Karpas-422 (cell line): ENCODE data around the gene ACBD4. TPM values are rescaled to one million over a fixed set of nuclear protein-coding genes. Genes with fewer than 3 reads are reported as not detected.
A peak's percentile ranks its signal among the peaks of the same experiment; 100 is the strongest.

Experiments used
- DNase-seq: peaks from one replicate; pipeline ENCODE4 v3.0.0-alpha.2; 2015
- H2AFZ ChIP-seq: fragments of 200-600 bp; sonication (generic); 2 replicates; pipeline ENCODE4 v1.6.1; 2014; ENCODE audit warnings: antibody characterized with exemption, low read length, mixed read lengths
- H3K27ac ChIP-seq: fragments of 200-600 bp; sonication (generic); 2 replicates; pipeline ENCODE4 v1.5.1; 2014; ENCODE audit warnings: mild to moderate bottlenecking, low read length, moderate library complexity
- H3K27me3 ChIP-seq: fragments of 200-600 bp; sonication (generic); 2 replicates; pipeline ENCODE4 v1.6.1; 2014; ENCODE audit warnings: low read length, mixed read lengths
- H3K36me3 ChIP-seq: fragments of 200-600 bp; sonication (generic); 2 replicates; pipeline ENCODE4 v1.6.1; 2014; ENCODE audit warnings: low read length, mixed read lengths; ENCODE audit not compliant: insufficient read depth
- H3K4me1 ChIP-seq: fragments of 200-600 bp; sonication (generic); 2 replicates; pipeline ENCODE4 v1.6.1; 2014; ENCODE audit warnings: mild to moderate bottlenecking, low read length, mixed read lengths
- H3K4me2 ChIP-seq: fragments of 200-600 bp; sonication (generic); 2 replicates; pipeline ENCODE4 v1.6.1; 2014; ENCODE audit warnings: low read length, low read depth, mild to moderate bottlenecking; ENCODE audit not compliant: poor library complexity, severe bottlenecking
- H3K4me3 ChIP-seq: fragments of 200-600 bp; sonication (generic); 2 replicates; pipeline ENCODE4 v1.5.1; 2014; ENCODE audit warnings: mild to moderate bottlenecking, antibody characterized with exemption, low read length, mixed read lengths
- H3K79me2 ChIP-seq: fragments of 200-600 bp; sonication (generic); 2 replicates; pipeline ENCODE4 v1.6.1; 2014; ENCODE audit warnings: mild to moderate bottlenecking, low read length, mixed read lengths
- H3K9ac ChIP-seq: fragments of 200-600 bp; sonication (generic); 2 replicates; pipeline ENCODE4 v1.6.0; 2014; ENCODE audit warnings: low read length
- H3K9me2 ChIP-seq: fragments of 200-600 bp; sonication (generic), shearing (Covaris generic); replicated peaks from 2 replicates; pipeline ENCODE4 v1.6.0; 2014; ENCODE audit warnings: mild to moderate bottlenecking, low read length, moderate library complexity; ENCODE audit not compliant: insufficient read depth
- H3K9me3 ChIP-seq: fragments of 300-700, 200-600 bp; sonication (generic); 2 replicates; pipeline ENCODE4 v1.6.1; 2014; ENCODE audit warnings: low read length, mixed read lengths
- H4K20me1 ChIP-seq: fragments of 200-600 bp; sonication (generic); 2 replicates; pipeline ENCODE4 v1.6.1; 2014; ENCODE audit warnings: mild to moderate bottlenecking, antibody characterized with exemption, low read length, low read depth; ENCODE audit not compliant: insufficient read depth
- small RNA-seq: library from RNA; depleted of rRNA; stranded (forward); fragments of <200 nt; gene quantifications from one replicate; pipeline ENCODE3, GENCODE V24; 2014
- total RNA-seq: library from RNA; depleted of rRNA; stranded (reverse); fragments of >200 nt; shearing (Covaris generic); gene quantifications from 2 replicates; pipeline ENCODE4 v1.2.3, GENCODE V29; 2014; ENCODE audit warnings: low replicate concordance; rRNA removed

Gene ACBD4
- total RNA-seq, 1 experiment from 2014 or later: 13.4 TPM

DNA sequence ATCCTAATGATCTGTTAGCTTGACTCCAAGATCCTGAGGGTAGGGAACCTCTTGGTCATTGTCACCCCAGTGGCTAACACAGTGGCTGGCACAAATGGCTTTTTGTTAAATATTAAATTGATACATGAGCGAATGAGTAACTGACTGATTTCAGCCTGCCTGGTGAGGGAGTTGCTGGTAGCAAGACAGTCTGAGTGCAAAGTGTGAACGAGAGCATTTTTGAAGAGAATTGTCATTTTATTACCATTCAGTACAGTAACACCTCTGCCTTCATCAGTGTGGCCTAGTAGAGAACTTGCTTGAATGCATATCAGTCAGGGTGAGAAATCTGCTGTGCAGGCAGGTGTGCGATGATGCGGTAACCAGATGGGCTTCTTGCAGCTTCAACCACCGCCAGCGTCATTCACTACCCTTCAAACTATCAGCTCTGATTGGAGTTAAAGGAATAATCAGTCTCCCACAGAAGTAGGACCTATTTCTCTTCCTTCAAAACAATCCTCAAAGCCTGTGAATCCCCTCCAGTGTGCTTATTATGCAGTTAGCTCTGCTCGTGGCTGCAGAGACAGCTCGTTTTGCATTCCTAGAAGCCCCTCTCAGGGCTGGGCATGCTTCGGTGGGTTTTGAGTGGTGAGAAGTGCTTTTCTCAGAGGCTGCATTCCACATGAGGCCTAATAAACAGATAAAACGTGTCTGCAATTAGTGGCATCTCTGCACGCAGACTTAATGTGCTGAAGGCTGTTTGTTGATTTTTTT, 55.2 kb downstream of the ACBD4 start:
- peaks cover 23% of the 10 kb centered on the region for H3K4me1 ChIP-seq
- peak overlapping the region; percentile 4; the same call in 1 of the 2 replicates for H3K4me3 ChIP-seq
- peak; percentile 91 for DNase-seq
- H3K9me2 ChIP-seq: no peaks in the 10 kb centered on the region
- no peaks in the 10 kb centered on the region for H3K79me2 ChIP-seq
- no peaks in the 10 kb centered on the region for H3K9me3 ChIP-seq
- no peak overlapping the region for H3K9ac ChIP-seq
- H2AFZ ChIP-seq: no peak overlapping the region
- H3K27me3 ChIP-seq: no peaks in the 10 kb centered on the region
- no peak overlapping the region for H3K27ac ChIP-seq
- H3K4me2 ChIP-seq: peak overlapping the region; percentile 61
- no peaks in the 10 kb centered on the region for H3K36me3 ChIP-seq
- H4K20me1 ChIP-seq: peaks cover 9% of the 10 kb centered on the region; the same call in 1 of the 2 replicates

Small RNA genes within 50 kb of the gene (small RNA-seq; reads per million reads assigned to genes)
- not detected for gene MIR6784

Other genes starting within 250 kb of the ACBD4 start
- gene EFTUD2, start 236.2 kb upstream of the ACBD4 start, total RNA-seq: 80.2 and 97.5 TPM in 2 replicates
- not detected in 2 replicates for gene GFAP, start 220.2 kb upstream of the ACBD4 start, total RNA-seq
- 8.5 and 11.8 TPM in 2 replicates for gene KIF18B, start 187.9 kb upstream of the ACBD4 start, total RNA-seq
- gene C1QL1, start 167.4 kb upstream of the ACBD4 start, total RNA-seq: not detected in 2 replicates
- 29.4 and 29.8 TPM in 2 replicates for gene DCAKD, start 84.1 kb upstream of the ACBD4 start, total RNA-seq
- gene NMT1, start 74.4 kb upstream of the ACBD4 start, total RNA-seq: 48.5 and 53.2 TPM in 2 replicates
- 0.45 TPM in 1 of 2 replicates, not detected in the other for gene PLCD3, start 3.2 kb upstream of the ACBD4 start, total RNA-seq
- gene HEXIM1, start 12.8 kb downstream of the ACBD4 start, total RNA-seq: 3.5 and 3.7 TPM in 2 replicates
- 1.4 and 14.3 TPM in 2 replicates for gene HEXIM2, start 26.2 kb downstream of the ACBD4 start, total RNA-seq
- gene FMNL1, start 86.2 kb downstream of the ACBD4 start, total RNA-seq: not detected in 2 replicates
- gene SPATA32, start 126.4 kb downstream of the ACBD4 start, total RNA-seq: not detected in 2 replicates
- gene MAP3K14, start 181.3 kb downstream of the ACBD4 start, total RNA-seq: 7.6 and 12.0 TPM in 2 replicates